RWPE1 (cell line): ENCODE data around the gene KLHL24.

Experiments
- CTCF ChIA-PET: fragments of 350-600 bp; sonication (Branson Sonifier 250); formaldehyde crosslinking; extraction: SDS; loops from one replicate; lab custom pipeline; 2021; lab: Yijun Ruan, JAX
- POLR2A ChIA-PET: fragments of 400-600 bp; formaldehyde crosslinking; extraction: SDS; loops from one replicate; lab custom pipeline; 2020; ENCODE audit warnings: antibody characterized with exemption; ENCODE audit not compliant: low non-redundant PET; lab: Yijun Ruan, JAX
- DNase-seq: peaks from one replicate; pipeline ENCODE4 v3.0.0; 2012; ENCODE audit warnings: low spot score
- H3K27ac ChIP-seq: fragments of 450-650 bp; 2 replicates; pipeline ENCODE4 v1.5.1; 2017
- CTCF ChIP-seq: fragments of 450-650 bp; conservative IDR thresholded peaks from 2 replicates; pipeline ENCODE4 v1.5.1; 2017; ENCODE audit warnings: low read depth, mild to moderate bottlenecking

Gene KLHL24

GRCh38 chr3:183692436-183692835 lies 57.0 kb downstream of the KLHL24 start:
- no peak overlapping the region for H3K27ac ChIP-seq
- ChIA-PET CTCF (interaction anchor here (0.6 kb wide), 2 partner anchors 12 to 126 kb away, joined by 3 read pairs; no protein-coding TSS in a partner anchor), POLR2A (no interaction called here)
- no peak for TF ChIP-seq CTCF
- no peak for DNase-seq

- no peak for TF ChIP-seq CTCF
- H3K27ac ChIP-seq, result no peak overlapping the region
- ChIA-PET POLR2A (no interaction called here), CTCF (interaction anchor here (0.6 to 1.1 kb wide), 2 partner anchors 13 to 567 kb away, joined by 3 to 5 read pairs; no protein-coding TSS in a partner anchor)
- DNase-seq, result peak; percentile 3
Measured at GRCh38 chr3:183695569-183696364, 60.3 kb downstream of the KLHL24 start.

GRCh38 chr3:183697123-183697609 lies 61.7 kb downstream of the KLHL24 start:
- ChIA-PET POLR2A (interaction anchor here (0.6 kb wide), 1 partner anchor 20 kb away, joined by 3 read pairs; no protein-coding TSS in a partner anchor), CTCF (no interaction called here)
- H3K27ac ChIP-seq, result peak overlapping the region; percentile 82
- TF ChIP-seq CTCF, result no peak
- no peak for DNase-seq

GRCh38 chr3:183697610-183698317 lies 62.3 kb downstream of the KLHL24 start, which contains the start of gene YEATS2:
Gene YEATS2 (plus strand): TSS chr3:183697797. CDS start chr3:183715163, 17,366 bp downstream.
- DNase-seq, result peak; percentile 90
- TF ChIP-seq CTCF, result no peak
- H3K27ac ChIP-seq, result peak within 1 kb of the TSS; percentile 82
- POLR2A ChIA-PET, result interaction anchor here (0.6 kb wide), 1 partner anchor 21 kb away, joined by 3 read pairs; no protein-coding TSS in a partner anchor
- CTCF ChIA-PET, result interaction anchor here (0.5 to 0.6 kb wide), 2 partner anchors 9 to 539 kb away, joined by 3 to 4 read pairs; no protein-coding TSS in a partner anchor

- CTCF ChIA-PET, result interaction anchor here (0.5 to 0.6 kb wide), 2 partner anchors 10 to 538 kb away, joined by 3 to 4 read pairs; no protein-coding TSS in a partner anchor
- POLR2A ChIA-PET, result no interaction called here
Measured at GRCh38 chr3:183698318-183698751, 62.9 kb downstream of the KLHL24 start.

More at GRCh38 chr3:183698318-183698751, 62.9 kb downstream of the KLHL24 start:
- peak; percentile 45 for DNase-seq
- TF ChIP-seq CTCF, result no peak
- peak overlapping the region; percentile 82 for H3K27ac ChIP-seq
